Measurements from ENCODE around the gene SRA1.
A peak's percentile ranks its signal among the peaks of the same experiment; 100 is the strongest.

The SRA1 gene

GRCh38 chr5:140570058-140570457 is 12.8 kb upstream of the SRA1 start:
- DNase-seq = no peak

GRCh38 chr5:140569197-140569596 is 11.9 kb upstream of the SRA1 start:
- no peak for DNase-seq

- DNase-seq = no peak
Measured at GRCh38 chr5:140568443-140569063, 11.3 kb upstream of the SRA1 start.

- no peak for DNase-seq
Measured at GRCh38 chr5:140567871-140568270, 10.6 kb upstream of the SRA1 start.

- no peak for DNase-seq
Measured at GRCh38 chr5:140567136-140567818, 10.0 kb upstream of the SRA1 start.

- no peak for DNase-seq
Measured at GRCh38 chr5:140566665-140567064, 9.4 kb upstream of the SRA1 start.

GRCh38 chr5:140565780-140566095 is 8.5 kb upstream of the SRA1 start:
- DNase-seq = no peak

GRCh38 chr5:140565024-140565779 is 7.9 kb upstream of the SRA1 start:
- no peak for DNase-seq

GRCh38 chr5:140564196-140565023 is 7.1 kb upstream of the SRA1 start, which contains the start of the genes APBB3 and SLC35A4:
Gene APBB3 (minus strand): TSS chr5:140564598. CDS start chr5:140564245, 353 bp downstream.
Gene SLC35A4 (plus strand): TSS chr5:140564828. CDS start chr5:140567170, 2,342 bp downstream.
- DNase-seq = peak; percentile 95 to 96

GRCh38 chr5:140563596-140563995 is 6.3 kb upstream of the SRA1 start:
- no peak for DNase-seq

GRCh38 chr5:140561753-140562523 is 4.7 kb upstream of the SRA1 start:
- DNase-seq = no peak

GRCh38 chr5:140560227-140560626 is 3.0 kb upstream of the SRA1 start:
- DNase-seq = no peak

GRCh38 chr5:140558542-140558941 is 1.3 kb upstream of the SRA1 start:
- DNase-seq = no peak

GRCh38 chr5:140557965-140558364 is 692 bp upstream of the SRA1 start:
- no peak for DNase-seq

GRCh38 chr5:140556438-140556837 is 835 bp downstream of the SRA1 start:
- DNase-seq = no peak

- no peak for DNase-seq
Measured at GRCh38 chr5:140555747-140556312, 1.4 kb downstream of the SRA1 start.

- no peak for DNase-seq
Measured at GRCh38 chr5:140554454-140554853, 2.8 kb downstream of the SRA1 start.

GRCh38 chr5:140553657-140554056 is 3.6 kb downstream of the SRA1 start:
- DNase-seq = no peak

- DNase-seq = no peak
Measured at GRCh38 chr5:140551872-140552271, 5.4 kb downstream of the SRA1 start.

GRCh38 chr5:140550147-140551079 is 6.9 kb downstream of the SRA1 start:
- DNase-seq = no peak

Measured in activated CD4-positive, alpha-beta T cell treated with anti-CD3 and anti-CD28 coated beads, Interleukin-2, amount 50 U/mL, for 48 hours (primary cell).